Gastrocnemius medialis (tissue), 4 donors: ENCODE results near the gene RPL38.

Source experiments
- POLR2A ChIP-seq, 2 donors: fragments of 450-650 bp; IDR thresholded peaks; one replicate each; pipeline ENCODE4 v1.6.1; 2017; ENCODE audit warnings: antibody characterized with exemption in 2 of 2, mild to moderate bottlenecking in 2 of 2, moderate library complexity in 2 of 2
- TF ChIP-seq, protein P1 (sequence below), 5 experiments: fragments of 450-650 bp in 3 of 5; fragments of 200-600 bp in 2 of 5; sonication (generic) in 2 of 5; IDR thresholded peaks in 4 of 5; conservative IDR thresholded peaks in 1 of 5; 1 replicate in 4 of 5; 2 replicates in 1 of 5; pipeline ENCODE4 v1.5.1; 2016 to 2019; ENCODE audit warnings: antibody characterized with exemption in 5 of 5, mild to moderate bottlenecking in 3 of 5, moderate library complexity in 3 of 5

DNA sequence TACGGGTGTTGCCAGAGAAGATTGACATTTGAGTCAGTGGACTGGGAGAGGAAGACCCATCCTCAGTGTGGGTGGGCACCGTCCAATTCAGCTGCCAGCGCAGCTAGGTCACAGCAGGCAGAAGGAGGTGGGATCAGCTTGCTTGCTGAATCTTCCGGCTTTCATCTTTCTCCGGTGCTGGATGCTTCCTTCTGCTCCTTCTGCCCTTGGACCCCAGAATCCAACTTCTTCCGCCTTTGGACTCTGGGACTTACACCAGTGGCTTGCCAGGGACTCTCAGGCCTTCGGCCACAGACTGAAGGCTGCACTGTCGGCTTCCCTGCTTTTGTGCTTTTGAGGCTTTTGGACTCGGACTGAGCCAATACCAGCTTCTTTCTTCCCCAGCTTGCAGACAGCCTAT lies 46.1 kb upstream of the RPL38 start:
- TF ChIP-seq, protein P1, sequence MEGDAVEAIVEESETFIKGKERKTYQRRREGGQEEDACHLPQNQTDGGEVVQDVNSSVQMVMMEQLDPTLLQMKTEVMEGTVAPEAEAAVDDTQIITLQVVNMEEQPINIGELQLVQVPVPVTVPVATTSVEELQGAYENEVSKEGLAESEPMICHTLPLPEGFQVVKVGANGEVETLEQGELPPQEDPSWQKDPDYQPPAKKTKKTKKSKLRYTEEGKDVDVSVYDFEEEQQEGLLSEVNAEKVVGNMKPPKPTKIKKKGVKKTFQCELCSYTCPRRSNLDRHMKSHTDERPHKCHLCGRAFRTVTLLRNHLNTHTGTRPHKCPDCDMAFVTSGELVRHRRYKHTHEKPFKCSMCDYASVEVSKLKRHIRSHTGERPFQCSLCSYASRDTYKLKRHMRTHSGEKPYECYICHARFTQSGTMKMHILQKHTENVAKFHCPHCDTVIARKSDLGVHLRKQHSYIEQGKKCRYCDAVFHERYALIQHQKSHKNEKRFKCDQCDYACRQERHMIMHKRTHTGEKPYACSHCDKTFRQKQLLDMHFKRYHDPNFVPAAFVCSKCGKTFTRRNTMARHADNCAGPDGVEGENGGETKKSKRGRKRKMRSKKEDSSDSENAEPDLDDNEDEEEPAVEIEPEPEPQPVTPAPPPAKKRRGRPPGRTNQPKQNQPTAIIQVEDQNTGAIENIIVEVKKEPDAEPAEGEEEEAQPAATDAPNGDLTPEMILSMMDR (IDR thresholded peaks at IDR 0.05 in 4 of 5, conservative IDR thresholded peaks at IDR 0.05 in 1 of 5) = no peak
- TF ChIP-seq POLR2A (IDR thresholded peaks at IDR 0.05) = no peak
